ENCODE measurements around the gene BMP15.

BMP15 gene

GRCh38 chrX:50910685-50911176, at the start of gene BMP15:
BMP15 (plus strand) TSS chrX:50910735; CDS start chrX:50910784, 49 bp downstream.
- no peak for DNase-seq

GRCh38 chrX:50863471-50863870, 47.1 kb upstream of the BMP15 start:
- no peak for DNase-seq

GRCh38 chrX:50865311-50865710, 45.2 kb upstream of the BMP15 start:
- DNase-seq = no peak

GRCh38 chrX:50871922-50872453, 38.5 kb upstream of the BMP15 start:
- DNase-seq = no peak

- DNase-seq = no peak
Measured at GRCh38 chrX:50874876-50875275, 35.7 kb upstream of the BMP15 start.

- DNase-seq = no peak
Measured at GRCh38 chrX:50876551-50876950, 34.0 kb upstream of the BMP15 start.

- no peak for DNase-seq
Measured at GRCh38 chrX:50877310-50877709, 33.2 kb upstream of the BMP15 start.

- DNase-seq = no peak
Measured at GRCh38 chrX:50881028-50881427, 29.5 kb upstream of the BMP15 start.

GRCh38 chrX:50888884-50889283, 21.7 kb upstream of the BMP15 start:
- no peak for DNase-seq

- DNase-seq = no peak
Measured at GRCh38 chrX:50889582-50889981, 21.0 kb upstream of the BMP15 start.

- DNase-seq = no peak
Measured at GRCh38 chrX:50893047-50893446, 17.5 kb upstream of the BMP15 start.

- no peak for DNase-seq
Measured at GRCh38 chrX:50893466-50893865, 17.1 kb upstream of the BMP15 start.

GRCh38 chrX:50905334-50905733, 5.2 kb upstream of the BMP15 start:
- peak; percentile 40 to 51 (median 44) for DNase-seq

- no peak for DNase-seq
Measured at GRCh38 chrX:50913520-50913919, 3.0 kb downstream of the BMP15 start.

GRCh38 chrX:50920132-50920531, 9.6 kb downstream of the BMP15 start:
- peak in 1 of 3 donors; percentile 5 for DNase-seq

- DNase-seq = no peak
Measured at GRCh38 chrX:50927127-50927526, 16.6 kb downstream of the BMP15 start.

GRCh38 chrX:50941638-50942037, 31.1 kb downstream of the BMP15 start:
- peak in 1 of 3 donors; percentile 12 for DNase-seq

- no peak for DNase-seq
Measured at GRCh38 chrX:50942471-50942870, 31.9 kb downstream of the BMP15 start.

- DNase-seq = no peak
Measured at GRCh38 chrX:50952406-50952805, 41.9 kb downstream of the BMP15 start.

GRCh38 chrX:50953832-50954231, 43.3 kb downstream of the BMP15 start:
- DNase-seq = no peak

GRCh38 chrX:50962156-50962555, 51.6 kb downstream of the BMP15 start:
- no peak for DNase-seq

GRCh38 chrX:50963842-50964241, 53.3 kb downstream of the BMP15 start:
- no peak for DNase-seq

Data from suppressor macrophage treated with lipopolysaccharide for 1 hour (primary cell).